ENCODE results near the gene VAMP7. TPM values are rescaled to one million over a fixed set of nuclear protein-coding genes. Genes with fewer than 3 reads are reported as not detected.
"Not testable (repeated sequence)": the region's sequence is repeated elsewhere in the genome, so short reads cannot be mapped to it uniquely, and the experiment has no call there.

VAMP7 gene, protein sequence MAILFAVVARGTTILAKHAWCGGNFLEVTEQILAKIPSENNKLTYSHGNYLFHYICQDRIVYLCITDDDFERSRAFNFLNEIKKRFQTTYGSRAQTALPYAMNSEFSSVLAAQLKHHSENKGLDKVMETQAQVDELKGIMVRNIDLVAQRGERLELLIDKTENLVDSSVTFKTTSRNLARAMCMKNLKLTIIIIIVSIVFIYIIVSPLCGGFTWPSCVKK
- total RNA-seq (10 to 100 TPM; 34.0 to 38.4 TPM), polyA plus RNA-seq (10 to 100 TPM; 22.7 to 31.6 TPM)
- long read RNA-seq, donor 1, transcript VAMP7-202 (8 exons, 2,646 nt): major isoform, 13 of 14 reads
- long read RNA-seq, donor 1, partial matches to known transcripts: 0 of 14 reads
- long read RNA-seq, donor 1, other reads (novel, unspliced or antisense): 0 of 14 reads
- long read RNA-seq, donor 2, transcript VAMP7-202 (8 exons, 2,646 nt): major isoform, 5 of 5 reads
- long read RNA-seq, donor 2, partial matches to known transcripts: 0 of 5 reads
- long read RNA-seq, donor 2, other reads (novel, unspliced or antisense): 0 of 5 reads
- long read RNA-seq, donor 3, transcript VAMP7-202 (8 exons, 2,646 nt): major isoform, 9 of 12 reads
- long read RNA-seq, donor 3, partial matches to known transcripts: 0 of 12 reads
- long read RNA-seq, donor 3, other reads (novel, unspliced or antisense): 0 of 12 reads
- long read RNA-seq, donor 4, partial matches to known transcripts: 0 of 2 reads
- long read RNA-seq, donor 4, other reads (novel, unspliced or antisense): 0 of 2 reads
- long read RNA-seq, donor 5, transcript VAMP7-202 (8 exons, 2,646 nt): major isoform, 14 of 16 reads
- long read RNA-seq, donor 5, partial matches to known transcripts: 0 of 16 reads
- long read RNA-seq, donor 5, other reads (novel, unspliced or antisense): 0 of 16 reads

DNA sequence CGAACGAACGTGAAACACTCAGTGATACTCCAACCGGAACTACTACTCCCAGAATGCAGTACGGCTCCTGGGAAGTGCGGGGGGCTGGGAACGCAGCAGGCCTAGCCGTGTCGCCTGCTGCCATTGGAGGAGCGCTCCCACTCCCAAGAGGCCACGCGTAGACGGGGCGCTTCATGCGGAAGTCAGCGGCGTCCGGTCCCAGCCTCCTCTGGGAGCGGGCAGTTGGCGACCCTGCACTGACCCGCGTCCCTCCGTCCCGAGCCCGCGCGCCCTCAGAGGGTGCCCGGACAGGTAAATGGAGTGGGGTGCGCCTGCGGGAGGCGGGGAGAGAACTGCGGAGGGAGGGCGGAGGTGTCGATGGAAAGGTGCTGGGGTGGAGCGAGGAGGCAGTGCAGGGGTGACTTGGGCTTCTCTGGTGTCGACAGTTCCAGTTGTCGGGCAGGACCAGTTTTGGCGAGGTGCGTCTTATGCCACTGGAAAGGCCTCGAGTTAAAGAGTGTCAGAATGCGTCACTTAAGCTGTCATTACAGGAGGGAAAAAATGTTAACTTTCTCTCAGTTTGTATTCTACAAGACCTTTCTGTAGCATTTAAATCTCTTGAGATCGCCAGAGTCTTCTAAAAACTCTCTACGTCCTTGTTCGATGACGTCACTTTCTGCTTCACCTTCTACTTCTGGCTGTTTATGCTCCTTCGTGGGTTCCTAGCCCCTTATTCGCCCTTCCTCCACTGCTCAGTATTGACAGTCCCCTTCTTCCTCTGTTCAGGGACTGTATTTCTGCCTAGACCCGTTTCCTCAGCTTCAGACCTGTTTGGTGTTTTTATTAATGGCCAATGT is at the start of gene VAMP7:
Gene VAMP7, plus strand, starts transcription at position 188 of the 836 bp plus-strand sequence. CDS start 8,122 bp downstream, outside the sequence.
- no peaks in the 10 kb centered on the region for H3K27me3 ChIP-seq (ENCODE audit: control insufficient read depth in 3 of 3, insufficient read depth in 3 of 3, low read length in 2 of 3)
- peaks cover 0 to 7% (median 0%) of the 10 kb centered on the region in 5 donors for H3K4me1 ChIP-seq (ENCODE audit: control insufficient read depth in 5 of 5, insufficient read depth in 5 of 5, low read length in 5 of 5)
- H3K27ac ChIP-seq (ENCODE audit: low read depth in 1 of 2, low read length in 1 of 2): peak within 1 kb of the TSS; percentile 71 to 72
- TF ChIP-seq, protein P1, sequence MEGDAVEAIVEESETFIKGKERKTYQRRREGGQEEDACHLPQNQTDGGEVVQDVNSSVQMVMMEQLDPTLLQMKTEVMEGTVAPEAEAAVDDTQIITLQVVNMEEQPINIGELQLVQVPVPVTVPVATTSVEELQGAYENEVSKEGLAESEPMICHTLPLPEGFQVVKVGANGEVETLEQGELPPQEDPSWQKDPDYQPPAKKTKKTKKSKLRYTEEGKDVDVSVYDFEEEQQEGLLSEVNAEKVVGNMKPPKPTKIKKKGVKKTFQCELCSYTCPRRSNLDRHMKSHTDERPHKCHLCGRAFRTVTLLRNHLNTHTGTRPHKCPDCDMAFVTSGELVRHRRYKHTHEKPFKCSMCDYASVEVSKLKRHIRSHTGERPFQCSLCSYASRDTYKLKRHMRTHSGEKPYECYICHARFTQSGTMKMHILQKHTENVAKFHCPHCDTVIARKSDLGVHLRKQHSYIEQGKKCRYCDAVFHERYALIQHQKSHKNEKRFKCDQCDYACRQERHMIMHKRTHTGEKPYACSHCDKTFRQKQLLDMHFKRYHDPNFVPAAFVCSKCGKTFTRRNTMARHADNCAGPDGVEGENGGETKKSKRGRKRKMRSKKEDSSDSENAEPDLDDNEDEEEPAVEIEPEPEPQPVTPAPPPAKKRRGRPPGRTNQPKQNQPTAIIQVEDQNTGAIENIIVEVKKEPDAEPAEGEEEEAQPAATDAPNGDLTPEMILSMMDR (IDR thresholded peaks at IDR 0.05; ENCODE audit: control extremely low read depth, extremely low read depth): no peak
- WGBS, 2 donors: 27 to 30% methylated on average over 48 of the region's 48 CpGs
- ATAC-seq (ENCODE audit: insufficient read depth, low FRiP score) (peak; percentile 97), DNase-seq (peak; percentile 88 to 94 (median 91))
- peak within 1 kb of the TSS; percentile 37 to 90 for H3K9ac ChIP-seq (ENCODE audit: insufficient read depth in 1 of 2, low read length in 2 of 2)
- H3K4me3 ChIP-seq: peak within 1 kb of the TSS; percentile 65
- peaks cover 0 to 5% (median 2%) of the 10 kb centered on the region in 4 donors for H3K9me3 ChIP-seq (ENCODE audit: control insufficient read depth in 4 of 4, insufficient read depth in 3 of 4, low read length in 3 of 4)
- no peaks in the 10 kb centered on the region for H3K36me3 ChIP-seq (ENCODE audit: control insufficient read depth in 4 of 4, insufficient read depth in 4 of 4, low read length in 4 of 4)

DNA sequence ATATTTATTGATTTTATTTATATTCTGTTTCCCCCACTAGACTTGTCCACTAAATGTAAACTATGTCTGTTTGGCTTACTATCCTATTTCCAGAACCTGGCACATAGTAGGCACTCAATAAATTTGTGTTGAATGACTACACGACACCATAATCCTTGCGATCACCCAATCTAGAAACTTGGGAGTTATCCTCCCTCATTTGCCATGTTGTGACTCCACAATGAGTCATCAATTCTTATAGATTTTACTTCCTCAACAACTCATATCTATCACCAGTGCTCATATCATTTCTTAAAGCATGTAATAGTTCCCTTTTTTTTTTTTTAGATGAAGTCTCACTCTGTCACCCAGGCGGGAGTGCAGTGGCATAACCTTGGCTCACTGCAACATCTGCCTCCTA is 39.9 kb upstream of the VAMP7 start:
- Histone ChIP-seq H3K9me3 (ENCODE audit: control insufficient read depth in 4 of 4, insufficient read depth in 3 of 4, low read length in 3 of 4) (peaks cover 0 to 5% (median 0%) of the 10 kb centered on the region in 4 donors), H3K4me3 (no peak overlapping the region), H3K9ac (ENCODE audit: insufficient read depth in 1 of 2, low read length in 2 of 2) (no peak overlapping the region), H3K27me3 (ENCODE audit: control insufficient read depth in 3 of 3, insufficient read depth in 3 of 3, low read length in 2 of 3) (no peaks in the 10 kb centered on the region), H3K36me3 (ENCODE audit: control insufficient read depth in 4 of 4, insufficient read depth in 4 of 4, low read length in 4 of 4) (no peaks in the 10 kb centered on the region), H3K4me1 (ENCODE audit: control insufficient read depth in 5 of 5, insufficient read depth in 5 of 5, low read length in 5 of 5) (no peaks in the 10 kb centered on the region), H3K27ac (ENCODE audit: low read depth in 1 of 2, low read length in 1 of 2) (no peak overlapping the region)
- TF ChIP-seq, protein P1 (IDR thresholded peaks at IDR 0.05; ENCODE audit: control extremely low read depth, extremely low read depth): no peak
- ATAC-seq (ENCODE audit: insufficient read depth, low FRiP score) (no peak), DNase-seq (no peak)
- 43 to 73% methylated on average over 3 of the region's 3 CpGs for WGBS, 2 donors

DNA sequence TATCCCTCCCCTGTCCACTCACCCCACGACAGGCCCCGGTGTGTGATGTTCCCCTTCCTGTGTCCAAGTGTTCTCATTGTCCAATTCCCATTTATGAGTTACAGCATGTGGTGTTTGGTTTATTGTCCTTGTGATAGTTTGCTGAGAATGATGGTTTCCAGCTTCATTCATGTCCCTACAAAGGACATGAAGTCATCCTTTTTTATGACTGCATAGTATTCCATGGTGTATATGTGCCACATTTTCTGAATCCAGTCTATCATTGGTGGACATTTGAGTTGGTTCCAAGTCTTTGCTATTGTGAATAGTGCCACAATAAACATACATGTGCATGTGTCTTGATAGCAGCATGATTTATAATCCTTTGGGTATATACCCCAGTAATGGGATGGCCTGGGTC is 29.4 kb upstream of the VAMP7 start:
- H3K4me3 ChIP-seq; H3K36me3 ChIP-seq (ENCODE audit: control insufficient read depth in 4 of 4, insufficient read depth in 4 of 4, low read length in 4 of 4); H3K4me1 ChIP-seq (ENCODE audit: control insufficient read depth in 5 of 5, insufficient read depth in 5 of 5, low read length in 5 of 5); H3K9me3 ChIP-seq (ENCODE audit: control insufficient read depth in 4 of 4, insufficient read depth in 3 of 4, low read length in 3 of 4); DNase-seq; H3K27me3 ChIP-seq (ENCODE audit: control insufficient read depth in 3 of 3, insufficient read depth in 3 of 3, low read length in 2 of 3); H3K27ac ChIP-seq (ENCODE audit: low read depth in 1 of 2, low read length in 1 of 2); H3K9ac ChIP-seq (ENCODE audit: insufficient read depth in 1 of 2, low read length in 2 of 2); ATAC-seq (ENCODE audit: insufficient read depth, low FRiP score): not testable (repeated sequence)
- 84 to 89% methylated on average over 2 of the region's 2 CpGs for WGBS, 2 donors
